Effector memory CD8-positive, alpha-beta T cell (primary cell): ENCODE data around the gene MAP4K3.

Source experiments
- ATAC-seq: fragments of 150-1000 bp; cut with Tn5 transposase; replicated peaks from 2 replicates; pipeline ENCODE4 v1.10.0; 2021; ENCODE audit warnings: mild to moderate bottlenecking, moderate library complexity
- DNase-seq, 3 experiments: peaks; one replicate each; pipeline ENCODE4 v3.0.0; 2021
- H3K27ac Mint-ChIP-seq, 2 donors: one replicate each; pipeline ENCODE4 v1.8.0; 2022; ENCODE audit warnings: mild to moderate bottlenecking in 2 of 2, mixed read lengths in 2 of 2, moderate library complexity in 2 of 2
- H3K27me3 Mint-ChIP-seq, 2 donors: one replicate each; pipeline ENCODE4 v1.8.0; 2022; ENCODE audit warnings: mixed read lengths in 2 of 2
- H3K36me3 Mint-ChIP-seq: one replicate; pipeline ENCODE4 v1.8.0; 2022; ENCODE audit warnings: mild to moderate bottlenecking, moderate library complexity, mixed read lengths; ENCODE audit not compliant: insufficient read depth
- H3K4me1 Mint-ChIP-seq, 2 donors: one replicate each; pipeline ENCODE4 v1.8.0; 2022; ENCODE audit warnings: low read depth in 2 of 2, mixed read lengths in 2 of 2
- H3K4me3 Mint-ChIP-seq, 2 donors: one replicate each; pipeline ENCODE4 v1.8.0; 2022; ENCODE audit warnings: mild to moderate bottlenecking in 2 of 2, mixed read lengths in 2 of 2, moderate library complexity in 2 of 2
- H3K9me3 Mint-ChIP-seq, 2 donors: one replicate each; pipeline ENCODE4 v1.8.0; 2022; ENCODE audit warnings: mixed read lengths in 2 of 2

The MAP4K3 gene

GRCh38 chr2:39243469-39244123 lies 193.5 kb downstream of the MAP4K3 start, which contains the start of gene CDKL4:
Gene CDKL4, minus strand, starts transcription at chr2:39243970.
- peak in 1 of 3 experiments; percentile 35 for DNase-seq
- peak; percentile 77 for ATAC-seq
- peak within 1 kb of the TSS; percentile 74 to 89 for H3K27ac Mint-ChIP-seq
- no peaks in the 10 kb centered on the region for H3K9me3 Mint-ChIP-seq
- peak within 1 kb of the TSS; percentile 84 to 87 for H3K4me3 Mint-ChIP-seq
- peaks cover 10% of the 10 kb centered on the region for H3K36me3 Mint-ChIP-seq
- peaks cover 14 to 16% of the 10 kb centered on the region in 2 donors for H3K4me1 Mint-ChIP-seq
- H3K27me3 Mint-ChIP-seq = no peaks in the 10 kb centered on the region

DNA sequence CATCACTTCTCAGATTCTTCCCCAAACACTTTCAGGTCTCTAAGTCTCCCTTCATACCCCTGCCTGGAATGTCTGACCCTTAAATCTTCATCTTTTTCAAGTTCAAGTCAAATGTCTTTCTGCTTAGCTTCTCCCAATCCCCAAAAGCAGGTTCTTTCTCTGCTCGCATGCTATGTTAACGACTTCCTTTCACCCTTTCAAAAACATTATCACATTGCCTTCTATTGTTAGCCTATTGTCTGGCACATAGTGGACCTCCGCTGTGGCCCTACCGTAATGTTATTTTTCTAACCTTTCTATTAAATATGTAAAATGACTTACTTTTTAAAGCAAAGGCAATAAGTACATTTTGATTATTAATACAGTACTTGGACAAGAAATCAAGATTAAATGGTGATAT lies 195.5 kb downstream of the MAP4K3 start:
- Mint-ChIP-seq H3K36me3 (peaks cover 13% of the 10 kb centered on the region), H3K27ac (no peak overlapping the region), H3K4me1 (peaks cover 14 to 16% of the 10 kb centered on the region in 2 donors), H3K9me3 (no peaks in the 10 kb centered on the region), H3K27me3 (no peaks in the 10 kb centered on the region), H3K4me3 (no peak overlapping the region)
- DNase-seq = no peak
- ATAC-seq = no peak

GRCh38 chr2:39240758-39241157 lies 196.3 kb downstream of the MAP4K3 start:
- Mint-ChIP-seq H3K4me1 (peaks cover 11 to 12% of the 10 kb centered on the region in 2 donors), H3K9me3 (no peaks in the 10 kb centered on the region), H3K27ac (peak overlapping the region in 1 of 2 donors; percentile 69), H3K36me3 (peaks cover 13% of the 10 kb centered on the region), H3K4me3 (no peak overlapping the region), H3K27me3 (no peaks in the 10 kb centered on the region)
- DNase-seq (no peak), ATAC-seq (no peak)

- H3K36me3 Mint-ChIP-seq = peaks cover 3% of the 10 kb centered on the region
- no peaks in the 10 kb centered on the region for H3K27me3 Mint-ChIP-seq
- H3K4me3 Mint-ChIP-seq = no peak overlapping the region
- no peak for ATAC-seq
- no peak overlapping the region for H3K27ac Mint-ChIP-seq
- H3K9me3 Mint-ChIP-seq = peaks cover 0 to 2% of the 10 kb centered on the region in 2 donors
- DNase-seq = no peak
- H3K4me1 Mint-ChIP-seq = peaks cover 0 to 1% of the 10 kb centered on the region in 2 donors
These were observed 202.3 kb downstream of the MAP4K3 start for GRCh38 chr2:39234754-39235153.

DNA sequence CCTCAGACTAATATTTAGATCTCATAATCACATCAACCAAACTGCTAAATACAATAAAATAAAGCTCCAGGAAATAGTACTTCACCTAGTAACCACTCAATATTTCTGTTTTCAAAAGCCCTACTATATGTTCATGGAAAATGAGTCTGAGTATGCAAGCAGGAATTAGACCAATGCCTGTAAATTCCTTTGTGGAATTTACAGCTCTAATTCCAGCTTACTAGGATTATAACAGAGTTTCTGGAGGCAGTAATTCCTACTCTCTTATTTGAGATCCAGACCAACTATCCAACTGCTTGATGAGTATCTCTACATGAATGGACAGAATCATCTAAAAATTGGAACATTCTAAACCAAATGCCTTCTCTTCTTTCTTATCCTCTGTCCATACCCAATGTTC lies 204.9 kb downstream of the MAP4K3 start:
- ATAC-seq (no peak), DNase-seq (no peak)
- Mint-ChIP-seq H3K4me1 (peaks cover 10 to 20% of the 10 kb centered on the region in 2 donors), H3K4me3 (no peak overlapping the region), H3K27ac (no peak overlapping the region), H3K36me3 (peaks cover 3% of the 10 kb centered on the region), H3K9me3 (peaks cover 0 to 2% of the 10 kb centered on the region in 2 donors), H3K27me3 (no peaks in the 10 kb centered on the region)

DNA sequence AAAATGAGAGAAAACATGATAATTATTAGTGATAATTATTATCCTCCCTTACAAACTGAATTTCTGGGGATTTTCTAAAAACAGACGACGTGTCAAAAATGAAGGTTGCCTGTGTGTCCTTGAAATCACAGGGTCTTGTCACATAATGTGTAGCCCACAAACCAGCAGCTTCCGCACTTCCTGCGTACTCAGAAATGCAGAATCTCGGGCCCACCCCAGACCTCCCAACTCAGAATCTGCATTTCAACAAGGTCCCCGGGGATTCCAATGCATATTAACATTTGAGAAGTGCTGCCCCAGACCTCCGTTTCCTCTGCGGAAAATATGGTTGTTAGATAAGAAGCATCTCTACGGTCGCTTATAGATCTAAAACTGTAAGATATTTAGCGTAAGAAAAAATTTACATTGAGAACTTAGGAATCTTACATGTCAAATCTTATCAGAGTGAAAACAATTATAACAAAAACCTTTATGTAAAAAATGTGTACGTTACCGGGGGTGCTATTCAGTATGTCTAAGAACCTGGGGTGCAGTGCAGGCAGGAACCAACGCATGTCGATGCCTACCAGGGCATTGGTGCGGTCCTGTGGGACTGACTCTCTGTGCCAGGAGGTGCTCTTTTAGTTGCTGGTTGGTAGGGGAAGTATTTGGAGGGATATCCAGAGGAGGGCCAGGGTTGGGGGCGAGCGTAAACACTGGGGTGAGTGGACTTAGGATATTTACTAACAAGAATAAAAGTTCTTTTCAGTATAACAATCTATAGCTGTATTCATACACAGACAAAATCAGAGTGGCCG lies 208.5 kb downstream of the MAP4K3 start:
- Mint-ChIP-seq H3K27me3 (no peaks in the 10 kb centered on the region), H3K36me3 (peaks cover 3% of the 10 kb centered on the region), H3K4me3 (peak overlapping the region; percentile 35 to 65), H3K9me3 (no peaks in the 10 kb centered on the region), H3K27ac (peak overlapping the region in 1 of 2 donors; percentile 59), H3K4me1 (peaks cover 10 to 23% of the 10 kb centered on the region in 2 donors)
- DNase-seq = no peak
- peak; percentile 37 for ATAC-seq

GRCh38 chr2:39227628-39228412 lies 209.3 kb downstream of the MAP4K3 start:
- peaks cover 10 to 23% of the 10 kb centered on the region in 2 donors for H3K4me1 Mint-ChIP-seq
- peak; percentile 72 to 73 (median 72) for DNase-seq
- ATAC-seq = peak; percentile 87
- H3K9me3 Mint-ChIP-seq = no peaks in the 10 kb centered on the region
- H3K27me3 Mint-ChIP-seq = no peaks in the 10 kb centered on the region
- peaks cover 3% of the 10 kb centered on the region for H3K36me3 Mint-ChIP-seq
- H3K27ac Mint-ChIP-seq = peak overlapping the region in 1 of 2 donors; percentile 59
- H3K4me3 Mint-ChIP-seq = peak overlapping the region; percentile 35 to 65

DNA sequence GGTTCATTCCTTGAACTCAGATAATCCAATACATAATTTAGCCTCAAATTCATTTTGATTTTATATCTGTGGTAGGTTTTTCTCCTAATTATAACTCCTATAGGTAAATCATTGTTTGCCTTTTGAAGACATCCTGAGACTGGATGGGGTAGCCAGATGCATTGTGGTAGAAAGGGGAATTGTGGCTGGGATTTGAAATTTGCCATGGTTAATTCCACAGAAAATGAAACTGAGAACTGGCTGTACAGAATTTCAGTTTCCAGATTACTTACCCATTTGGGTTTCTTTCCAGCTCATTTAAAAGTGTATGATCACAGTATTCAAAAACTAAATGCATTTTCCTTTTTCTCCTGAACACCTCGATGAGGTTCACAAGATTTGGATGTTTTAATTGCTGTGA lies 211.5 kb downstream of the MAP4K3 start:
- no peaks in the 10 kb centered on the region for H3K27me3 Mint-ChIP-seq
- no peak for ATAC-seq
- H3K36me3 Mint-ChIP-seq = peaks cover 3% of the 10 kb centered on the region
- H3K27ac Mint-ChIP-seq = no peak overlapping the region
- no peak for DNase-seq
- no peaks in the 10 kb centered on the region for H3K9me3 Mint-ChIP-seq
- no peak overlapping the region for H3K4me3 Mint-ChIP-seq
- H3K4me1 Mint-ChIP-seq = peaks cover 10 to 29% of the 10 kb centered on the region in 2 donors

- ATAC-seq = no peak
These were observed 213.2 kb downstream of the MAP4K3 start for GRCh38 chr2:39223909-39224308.

DNA sequence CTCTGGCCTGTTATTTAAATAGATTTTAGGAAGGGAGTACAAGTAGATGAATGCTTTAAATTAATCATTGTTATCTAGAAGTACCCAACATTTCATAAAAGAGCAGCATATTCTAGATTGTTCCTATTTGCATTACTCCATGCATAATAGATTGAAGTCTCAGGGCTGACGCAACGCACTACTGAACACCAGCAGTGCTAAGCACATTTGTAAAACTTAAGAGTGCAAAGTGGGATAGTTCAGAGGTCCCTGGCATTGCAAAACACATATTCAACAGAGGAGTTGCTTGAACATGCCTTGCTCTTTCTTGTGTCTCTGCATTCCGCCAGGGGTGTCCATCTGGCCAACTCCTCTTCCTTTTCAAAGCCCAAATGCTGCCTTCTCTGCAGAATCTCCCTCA lies 215.6 kb downstream of the MAP4K3 start:
- no peaks in the 10 kb centered on the region for H3K27me3 Mint-ChIP-seq
- H3K4me3 Mint-ChIP-seq = no peak overlapping the region
- ATAC-seq = no peak
- H3K9me3 Mint-ChIP-seq = no peaks in the 10 kb centered on the region
- no peaks in the 10 kb centered on the region for H3K36me3 Mint-ChIP-seq
- H3K4me1 Mint-ChIP-seq = peaks cover 17 to 37% of the 10 kb centered on the region in 2 donors
- no peak overlapping the region for H3K27ac Mint-ChIP-seq
- no peak for DNase-seq

More at GRCh38 chr2:39223909-39224308, 213.2 kb downstream of the MAP4K3 start:
- DNase-seq = no peak
- Mint-ChIP-seq H3K36me3 (peaks cover 3% of the 10 kb centered on the region), H3K27ac (no peak overlapping the region), H3K27me3 (no peaks in the 10 kb centered on the region), H3K9me3 (no peaks in the 10 kb centered on the region), H3K4me3 (no peak overlapping the region), H3K4me1 (peaks cover 10 to 32% of the 10 kb centered on the region in 2 donors)

GRCh38 chr2:39220136-39220535 lies 216.9 kb downstream of the MAP4K3 start:
- no peaks in the 10 kb centered on the region for H3K27me3 Mint-ChIP-seq
- no peaks in the 10 kb centered on the region for H3K36me3 Mint-ChIP-seq
- DNase-seq (no peak), ATAC-seq (no peak)
- no peaks in the 10 kb centered on the region for H3K9me3 Mint-ChIP-seq
- H3K4me3 Mint-ChIP-seq = no peak overlapping the region
- H3K4me1 Mint-ChIP-seq = peaks cover 26 to 48% of the 10 kb centered on the region in 2 donors
- H3K27ac Mint-ChIP-seq = peak overlapping the region in 1 of 2 donors; percentile 60

GRCh38 chr2:39218391-39218790 lies 218.7 kb downstream of the MAP4K3 start:
- Mint-ChIP-seq H3K4me1 (peaks cover 29 to 58% of the 10 kb centered on the region in 2 donors), H3K4me3 (peak overlapping the region; percentile 42 to 48), H3K9me3 (no peaks in the 10 kb centered on the region), H3K27ac (peak overlapping the region; percentile 51 to 60), H3K36me3 (peaks cover 3% of the 10 kb centered on the region), H3K27me3 (no peaks in the 10 kb centered on the region)
- ATAC-seq (no peak), DNase-seq (no peak)

GRCh38 chr2:39217192-39217550 lies 219.9 kb downstream of the MAP4K3 start:
- H3K4me3 Mint-ChIP-seq = peak overlapping the region; percentile 52 to 58
- DNase-seq (no peak), ATAC-seq (peak; percentile 48)
- H3K27ac Mint-ChIP-seq = peak overlapping the region; percentile 51 to 60
- H3K27me3 Mint-ChIP-seq = no peaks in the 10 kb centered on the region
- H3K36me3 Mint-ChIP-seq = peaks cover 3% of the 10 kb centered on the region
- peaks cover 30 to 58% of the 10 kb centered on the region in 2 donors for H3K4me1 Mint-ChIP-seq
- H3K9me3 Mint-ChIP-seq = no peaks in the 10 kb centered on the region
